ENCODE results near the gene TBC1D14.

The TBC1D14 gene

GRCh38 chr4:6955261-6955911 is 45.8 kb downstream of the TBC1D14 start:
- DNase-seq, result no peak

GRCh38 chr4:6956087-6956433 is 46.4 kb downstream of the TBC1D14 start:
- no peak for DNase-seq

GRCh38 chr4:6956434-6957147 is 47.0 kb downstream of the TBC1D14 start:
- DNase-seq, result no peak

- DNase-seq, result no peak
Observed at GRCh38 chr4:6957148-6957520, 47.5 kb downstream of the TBC1D14 start.

GRCh38 chr4:6957994-6958393 is 48.4 kb downstream of the TBC1D14 start:
- no peak for DNase-seq

- no peak for DNase-seq
Observed at GRCh38 chr4:6959261-6959660, 49.6 kb downstream of the TBC1D14 start.

- no peak for DNase-seq
Observed at GRCh38 chr4:6960154-6960553, 50.5 kb downstream of the TBC1D14 start.

- DNase-seq, result no peak
Observed at GRCh38 chr4:6960628-6961412, 51.2 kb downstream of the TBC1D14 start.

GRCh38 chr4:6961496-6962210 is 52.0 kb downstream of the TBC1D14 start:
- DNase-seq, result no peak

- DNase-seq, result no peak
Observed at GRCh38 chr4:6962211-6963041, 52.8 kb downstream of the TBC1D14 start.

GRCh38 chr4:6963139-6963611 is 53.5 kb downstream of the TBC1D14 start:
- no peak for DNase-seq

GRCh38 chr4:6964858-6965257 is 55.2 kb downstream of the TBC1D14 start:
- no peak for DNase-seq

GRCh38 chr4:6965329-6965728 is 55.7 kb downstream of the TBC1D14 start:
- no peak for DNase-seq

GRCh38 chr4:6967846-6968340 is 58.3 kb downstream of the TBC1D14 start:
- no peak for DNase-seq

GRCh38 chr4:6968496-6968895 is 58.9 kb downstream of the TBC1D14 start:
- no peak for DNase-seq

GRCh38 chr4:6969826-6970800 is 60.5 kb downstream of the TBC1D14 start:
- no peak for DNase-seq

- no peak for DNase-seq
Observed at GRCh38 chr4:6971536-6972374, 62.1 kb downstream of the TBC1D14 start.

- DNase-seq, result no peak
Observed at GRCh38 chr4:6972375-6972650, 62.7 kb downstream of the TBC1D14 start.

GRCh38 chr4:6972911-6973310 is 63.3 kb downstream of the TBC1D14 start:
- DNase-seq, result no peak

Measured in CD4-positive, alpha-beta T cell treated with Interleukin-1 beta for 1 hour (primary cell).